Left lung (tissue), 10 donors: Measurements from ENCODE around the gene ABCB6. TPM values are rescaled to one million over a fixed set of nuclear protein-coding genes. Genes with fewer than 3 reads are reported as not detected.

Source experiments
- ATAC-seq: fragments of 200-7000 bp; cut with Tn5 transposase; one replicate; pipeline ENCODE4 v1.9.1; 2020; ENCODE audit warnings: moderate library complexity
- DNase-seq, 4 donors: peaks; one replicate each; pipeline ENCODE4 v3.0.0-alpha.2; 2013 to 2020
- H3K27ac ChIP-seq, 2 donors: fragments of 200-600 bp; sonication (generic) in 1 of 2; one replicate each; pipeline versions ENCODE4 v1.5.0 to v1.8.0; 2020 to 2021
- H3K27me3 ChIP-seq, 2 donors: fragments of 200-600 bp; sonication (generic) in 1 of 2; one replicate each; pipeline versions ENCODE4 v1.5.0 to v1.8.0; 2020 to 2021
- H3K36me3 ChIP-seq, 2 donors: fragments of 200-600 bp; sonication (generic) in 1 of 2; one replicate each; pipeline versions ENCODE4 v1.5.0 to v1.8.0; 2020 to 2021
- H3K4me1 ChIP-seq, 2 donors: fragments of 200-600 bp; one replicate each; pipeline ENCODE4 v1.8.0; 2021
- H3K4me3 ChIP-seq, 2 donors: fragments of 200-600 bp; sonication (generic) in 1 of 2; one replicate each; pipeline versions ENCODE4 v1.5.0 to v1.8.0; 2020 to 2021; ENCODE audit warnings: mild to moderate bottlenecking in 1 of 2
- H3K9me3 ChIP-seq, 2 donors: fragments of 200-600 bp; sonication (generic) in 1 of 2; one replicate each; pipeline versions ENCODE4 v1.5.0 to v1.8.0; 2020 to 2021
- intact Hi-C, 2 donors: fragments of 100-400 bp; cut with DNase I; formaldehyde crosslinking; loops; one replicate each; pipeline versions ENCODE4 v1.11.2 to v1.14.2; 2022
- polyA plus RNA-seq, 6 donors: library from polyadenylated mRNA; unstranded; fragments of 120-200 nt; gene quantifications; one replicate each; pipeline ENCODE4 v1.2.1, GENCODE V29; 2013; ENCODE audit not compliant: insufficient read length in 6 of 6
- total RNA-seq, 2 donors: library from RNA; stranded (reverse); fragmentation: NEBNext Ultra II Directional; extraction: Animal tissue kit (Norgen Biotek cat#: 25700); gene quantifications; one replicate each; pipeline ENCODE4 v1.2.1, GENCODE V29; 2021
- TF ChIP-seq, protein P1 (sequence below), 2 donors: fragments of 200-600 bp; sonication (generic) in 1 of 2; IDR thresholded peaks; one replicate each; pipeline versions ENCODE4 v1.5.0 to v1.8.0; 2021; ENCODE audit warnings: antibody characterized with exemption in 2 of 2
- donor health status: DM: no; HTN: yes; CAD: no.
- donor health status: DM: no; HTN: no; CAD: no.

ABCB6 gene
- total and polyA plus RNA-seq, 8 donors: 23.2 to 45.3 (median 30.1) TPM

DNA sequence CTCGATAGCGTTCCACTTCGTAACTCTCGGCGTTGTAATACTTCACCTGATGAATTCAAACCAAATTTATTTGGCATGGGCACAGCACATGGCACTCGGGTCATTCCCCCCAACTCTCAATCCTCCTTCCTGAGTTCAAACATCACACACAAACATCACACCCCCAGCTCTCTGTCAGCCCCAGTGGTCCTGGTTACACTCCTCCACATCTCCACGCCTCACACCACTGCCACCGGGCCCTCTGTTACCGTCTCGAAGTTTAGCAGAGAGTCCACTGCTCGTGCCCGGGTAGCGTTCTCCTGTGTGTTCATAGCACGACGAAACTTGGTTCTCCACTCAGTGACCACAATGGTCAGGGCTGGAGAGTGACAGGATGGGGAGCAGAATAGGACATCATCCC is 4.6 kb downstream of the ABCB6 start:
- intact Hi-C loops: no loop called here
- Histone ChIP-seq H3K27ac (no peak overlapping the region), H3K4me3 (no peak overlapping the region), H3K4me1 (peaks cover 10 to 40% of the 10 kb centered on the region in 2 donors), H3K9me3 (no peaks in the 10 kb centered on the region), H3K27me3 (no peaks in the 10 kb centered on the region), H3K36me3 (peaks cover 0 to 66% of the 10 kb centered on the region in 2 donors)
- TF ChIP-seq, protein P1, sequence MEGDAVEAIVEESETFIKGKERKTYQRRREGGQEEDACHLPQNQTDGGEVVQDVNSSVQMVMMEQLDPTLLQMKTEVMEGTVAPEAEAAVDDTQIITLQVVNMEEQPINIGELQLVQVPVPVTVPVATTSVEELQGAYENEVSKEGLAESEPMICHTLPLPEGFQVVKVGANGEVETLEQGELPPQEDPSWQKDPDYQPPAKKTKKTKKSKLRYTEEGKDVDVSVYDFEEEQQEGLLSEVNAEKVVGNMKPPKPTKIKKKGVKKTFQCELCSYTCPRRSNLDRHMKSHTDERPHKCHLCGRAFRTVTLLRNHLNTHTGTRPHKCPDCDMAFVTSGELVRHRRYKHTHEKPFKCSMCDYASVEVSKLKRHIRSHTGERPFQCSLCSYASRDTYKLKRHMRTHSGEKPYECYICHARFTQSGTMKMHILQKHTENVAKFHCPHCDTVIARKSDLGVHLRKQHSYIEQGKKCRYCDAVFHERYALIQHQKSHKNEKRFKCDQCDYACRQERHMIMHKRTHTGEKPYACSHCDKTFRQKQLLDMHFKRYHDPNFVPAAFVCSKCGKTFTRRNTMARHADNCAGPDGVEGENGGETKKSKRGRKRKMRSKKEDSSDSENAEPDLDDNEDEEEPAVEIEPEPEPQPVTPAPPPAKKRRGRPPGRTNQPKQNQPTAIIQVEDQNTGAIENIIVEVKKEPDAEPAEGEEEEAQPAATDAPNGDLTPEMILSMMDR (IDR thresholded peaks at IDR 0.05): no peak
- ATAC-seq: no peak
- no peak for DNase-seq

DNA sequence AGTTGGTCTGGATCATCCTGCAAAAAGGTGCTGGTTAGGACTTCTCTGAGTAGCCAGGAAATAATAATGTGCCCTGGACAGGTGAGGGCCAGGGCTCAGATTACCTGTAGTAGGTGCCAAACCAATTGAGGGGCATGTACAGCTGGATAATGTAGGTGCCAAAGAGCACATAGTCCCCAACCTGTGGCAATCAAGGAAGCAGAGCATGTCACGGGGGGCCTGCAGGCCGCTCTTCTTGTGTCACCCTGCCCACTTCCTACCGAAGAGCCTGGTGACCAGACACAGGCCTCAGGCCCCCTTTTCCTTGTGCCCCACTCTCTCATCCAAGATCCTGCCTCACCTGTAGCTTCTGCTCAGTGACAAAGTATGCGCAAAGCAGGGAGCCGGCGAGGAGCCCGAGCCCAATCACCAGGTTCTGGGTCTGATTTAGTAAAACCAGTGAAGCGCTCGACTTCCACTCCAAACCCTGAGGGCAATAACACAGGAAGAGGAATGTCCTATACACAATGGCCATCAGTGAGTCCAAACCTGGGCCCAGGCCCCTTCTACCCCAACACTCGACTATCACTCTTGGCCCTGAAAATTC is 5.2 kb downstream of the ABCB6 start:
- TF ChIP-seq, protein P1 (IDR thresholded peaks at IDR 0.05): no peak
- H3K27ac ChIP-seq: no peak overlapping the region
- intact Hi-C loops: no loop called here
- H3K9me3 ChIP-seq: no peaks in the 10 kb centered on the region
- no peak overlapping the region for H3K4me3 ChIP-seq
- H3K36me3 ChIP-seq: peaks cover 0 to 72% of the 10 kb centered on the region in 2 donors
- ATAC-seq (no peak), DNase-seq (no peak)
- no peaks in the 10 kb centered on the region for H3K27me3 ChIP-seq
- peaks cover 7 to 38% of the 10 kb centered on the region in 2 donors for H3K4me1 ChIP-seq

DNA sequence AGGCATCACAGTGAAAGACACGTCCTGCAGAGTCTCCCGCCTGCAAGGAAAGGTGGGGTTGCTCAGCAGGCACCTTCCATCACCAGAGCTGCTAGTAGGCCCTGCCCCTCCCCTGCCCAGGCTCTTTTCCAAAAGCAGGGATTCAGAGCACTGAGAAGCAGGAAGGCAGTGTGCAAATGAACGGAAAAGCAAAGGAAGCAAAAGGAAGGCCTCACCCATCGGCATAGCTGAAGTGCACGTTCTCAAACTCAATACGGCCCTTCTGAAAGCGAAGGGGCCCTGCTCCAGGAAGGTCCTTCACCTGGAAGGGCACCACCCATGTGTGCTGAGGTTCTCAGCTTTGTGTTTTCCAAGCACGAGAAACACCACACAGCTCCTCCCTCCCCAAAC is 5.7 kb downstream of the ABCB6 start:
- Histone ChIP-seq H3K4me1 (peaks cover 3 to 38% of the 10 kb centered on the region in 2 donors), H3K27ac (no peak overlapping the region), H3K9me3 (no peaks in the 10 kb centered on the region), H3K36me3 (peaks cover 0 to 77% of the 10 kb centered on the region in 2 donors), H3K4me3 (no peak overlapping the region), H3K27me3 (no peaks in the 10 kb centered on the region)
- no peak for DNase-seq
- ATAC-seq: no peak
- TF ChIP-seq, protein P1 (IDR thresholded peaks at IDR 0.05): no peak
- intact Hi-C loops: no loop called here

DNA sequence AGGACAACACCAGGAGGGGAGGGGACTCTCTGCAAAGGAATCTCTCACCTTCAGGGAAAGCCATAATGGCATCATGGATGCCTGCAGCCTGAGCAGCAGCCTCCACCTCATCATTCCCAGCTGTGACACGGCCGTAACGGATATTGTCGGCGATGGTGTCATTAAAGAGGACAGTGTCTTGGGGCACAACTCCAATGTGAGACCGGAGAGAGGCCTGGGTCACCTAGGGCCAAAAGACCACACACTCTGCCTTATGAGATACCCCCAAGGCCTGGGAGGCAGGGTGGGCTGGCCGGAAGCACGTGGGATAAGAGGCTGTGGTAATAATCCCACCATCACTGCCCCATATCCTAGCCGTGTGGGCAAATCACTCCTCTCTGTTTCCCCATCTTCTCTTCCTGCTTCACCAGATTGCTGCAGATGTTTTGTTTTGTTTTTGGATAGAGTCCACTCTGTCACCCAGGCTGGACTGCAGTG is 7.8 kb downstream of the ABCB6 start:
- DNase-seq: no peak
- Histone ChIP-seq H3K27ac (no peak overlapping the region), H3K27me3 (no peaks in the 10 kb centered on the region), H3K9me3 (no peaks in the 10 kb centered on the region), H3K4me3 (no peak overlapping the region), H3K36me3 (peaks cover 0 to 76% of the 10 kb centered on the region in 2 donors), H3K4me1 (peaks cover 12 to 33% of the 10 kb centered on the region in 2 donors)
- intact Hi-C loops: no loop called here
- TF ChIP-seq, protein P1 (IDR thresholded peaks at IDR 0.05): no peak
- ATAC-seq: no peak

DNA sequence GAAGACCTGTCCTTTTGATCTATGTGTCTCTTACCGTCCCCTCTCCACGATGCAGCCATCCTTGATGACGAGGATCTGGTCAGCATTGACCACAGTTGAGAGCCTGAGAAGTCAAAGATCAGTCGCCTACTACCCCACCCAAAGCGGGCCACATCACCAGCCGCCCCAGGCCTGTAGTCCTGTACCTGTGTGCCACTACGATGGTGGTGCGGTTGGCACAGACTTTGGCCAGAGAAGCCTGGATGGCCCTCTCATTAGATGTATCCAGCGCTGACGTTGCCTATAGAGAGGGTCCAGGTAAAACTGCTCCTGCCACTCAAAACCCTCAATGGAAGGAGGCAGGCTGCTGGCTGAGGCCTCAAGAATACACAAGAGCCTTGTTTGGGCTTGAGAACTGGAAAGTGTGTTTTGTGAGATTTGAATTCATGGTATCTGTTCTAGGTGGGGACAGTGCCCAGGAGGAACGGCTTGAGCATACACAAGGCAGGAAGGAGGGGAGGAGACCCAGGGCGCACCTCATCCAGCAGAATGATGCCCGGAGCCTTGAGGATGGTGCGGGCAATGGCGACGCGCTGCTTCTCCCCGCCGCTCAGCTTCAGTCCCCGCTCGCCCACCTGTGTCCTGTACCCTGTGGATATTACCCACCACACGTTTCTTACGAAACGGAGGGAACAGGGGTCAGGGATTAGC is 8.4 kb downstream of the ABCB6 start:
- ATAC-seq (no peak), DNase-seq (no peak)
- no peaks in the 10 kb centered on the region for H3K9me3 ChIP-seq
- H3K27ac ChIP-seq: no peak overlapping the region
- H3K4me1 ChIP-seq: peaks cover 14 to 35% of the 10 kb centered on the region in 2 donors
- H3K4me3 ChIP-seq: no peak overlapping the region
- H3K27me3 ChIP-seq: no peaks in the 10 kb centered on the region
- intact Hi-C loops: no loop called here
- H3K36me3 ChIP-seq: peaks cover 0 to 70% of the 10 kb centered on the region in 2 donors
- TF ChIP-seq, protein P1 (IDR thresholded peaks at IDR 0.05): no peak
